Activated naive CD8-positive, alpha-beta T cell treated with anti-CD3 and anti-CD28 coated beads for 36 hours (primary cell): Measurements from ENCODE around the gene CEP131. TPM values are rescaled to one million over a fixed set of nuclear protein-coding genes. Genes with fewer than 3 reads are reported as not detected.
"Not testable (repeated sequence)": the region's sequence is repeated elsewhere in the genome, so short reads cannot be mapped to it uniquely, and the experiment has no call there.

Experiments
- DNase-seq: peaks from one replicate; pipeline ENCODE4 v3.0.0; 2021
- H3K27ac Mint-ChIP-seq: one replicate; pipeline ENCODE4 v1.8.0; 2022; ENCODE audit warnings: mild to moderate bottlenecking, moderate library complexity, mixed read lengths
- H3K27me3 Mint-ChIP-seq: one replicate; pipeline ENCODE4 v1.8.0; 2022; ENCODE audit warnings: mild to moderate bottlenecking, mixed read lengths
- H3K36me3 Mint-ChIP-seq: one replicate; pipeline ENCODE4 v1.8.0; 2021; ENCODE audit warnings: mild to moderate bottlenecking, mixed read lengths
- H3K4me1 Mint-ChIP-seq: one replicate; pipeline ENCODE4 v1.8.0; 2021; ENCODE audit warnings: mixed read lengths
- H3K4me3 Mint-ChIP-seq: one replicate; pipeline ENCODE4 v1.8.0; 2022; ENCODE audit warnings: mild to moderate bottlenecking, moderate library complexity, mixed read lengths
- H3K9me3 Mint-ChIP-seq: one replicate; pipeline ENCODE4 v1.8.0; 2022; ENCODE audit warnings: mixed read lengths
- total RNA-seq, 2 experiments: library from RNA; stranded (reverse); gene quantifications; one replicate each; pipeline ENCODE4 v1.2.3, GENCODE V29; 2021

CEP131 gene
- total RNA-seq, 2 experiments from 2014 or later, result 8.6 to 10.2 TPM

DNA sequence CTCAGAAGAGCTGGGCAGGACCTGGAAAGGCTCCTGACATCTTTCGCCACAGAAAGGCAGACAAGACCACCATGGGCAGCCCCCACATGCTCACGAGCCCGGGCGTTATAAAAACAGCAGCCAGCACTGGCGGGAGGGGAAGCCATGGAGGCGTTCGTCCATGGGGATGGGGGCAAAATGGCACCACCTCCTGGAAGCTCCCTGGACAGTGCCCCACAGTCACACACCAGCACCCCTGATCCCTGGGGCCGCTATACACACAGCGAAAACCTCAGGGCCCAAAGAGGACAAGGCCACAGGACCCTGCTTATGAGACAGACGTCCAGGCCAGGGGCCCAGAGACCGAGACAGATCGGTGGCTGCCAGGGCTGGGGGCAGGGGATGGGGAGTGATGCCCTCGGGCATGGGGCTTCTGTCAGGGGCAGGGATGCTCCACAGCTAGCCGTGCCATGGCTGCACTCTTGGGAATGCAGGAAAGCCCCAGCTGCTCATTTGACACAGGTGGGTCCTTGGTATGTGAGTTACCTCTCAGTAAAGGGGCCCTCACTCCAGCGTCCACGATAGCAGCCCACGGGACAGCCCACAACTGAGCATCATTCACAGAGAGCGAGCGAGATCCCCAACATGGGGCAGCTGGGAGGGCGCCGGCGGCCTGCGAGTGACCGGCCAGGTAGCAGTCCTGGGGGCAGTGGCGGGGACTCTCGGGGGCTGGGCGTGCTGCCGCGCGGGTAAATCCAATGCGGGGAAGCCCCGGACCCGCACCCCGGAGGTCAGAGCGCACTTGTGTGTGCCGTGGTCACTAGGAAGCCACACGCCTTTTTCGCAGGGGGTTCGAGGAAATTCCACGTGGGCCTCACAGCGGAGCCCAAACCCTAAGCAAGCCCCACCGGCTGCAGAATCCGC, 63.8 kb downstream of the CEP131 start:
- no peaks in the 10 kb centered on the region for H3K4me1 Mint-ChIP-seq
- no peaks in the 10 kb centered on the region for H3K9me3 Mint-ChIP-seq
- H3K36me3 Mint-ChIP-seq, result no peaks in the 10 kb centered on the region
- H3K27me3 Mint-ChIP-seq, result peaks cover 9% of the 10 kb centered on the region
- H3K27ac Mint-ChIP-seq, result no peak overlapping the region
- no peak for DNase-seq
- no peak overlapping the region for H3K4me3 Mint-ChIP-seq

DNA sequence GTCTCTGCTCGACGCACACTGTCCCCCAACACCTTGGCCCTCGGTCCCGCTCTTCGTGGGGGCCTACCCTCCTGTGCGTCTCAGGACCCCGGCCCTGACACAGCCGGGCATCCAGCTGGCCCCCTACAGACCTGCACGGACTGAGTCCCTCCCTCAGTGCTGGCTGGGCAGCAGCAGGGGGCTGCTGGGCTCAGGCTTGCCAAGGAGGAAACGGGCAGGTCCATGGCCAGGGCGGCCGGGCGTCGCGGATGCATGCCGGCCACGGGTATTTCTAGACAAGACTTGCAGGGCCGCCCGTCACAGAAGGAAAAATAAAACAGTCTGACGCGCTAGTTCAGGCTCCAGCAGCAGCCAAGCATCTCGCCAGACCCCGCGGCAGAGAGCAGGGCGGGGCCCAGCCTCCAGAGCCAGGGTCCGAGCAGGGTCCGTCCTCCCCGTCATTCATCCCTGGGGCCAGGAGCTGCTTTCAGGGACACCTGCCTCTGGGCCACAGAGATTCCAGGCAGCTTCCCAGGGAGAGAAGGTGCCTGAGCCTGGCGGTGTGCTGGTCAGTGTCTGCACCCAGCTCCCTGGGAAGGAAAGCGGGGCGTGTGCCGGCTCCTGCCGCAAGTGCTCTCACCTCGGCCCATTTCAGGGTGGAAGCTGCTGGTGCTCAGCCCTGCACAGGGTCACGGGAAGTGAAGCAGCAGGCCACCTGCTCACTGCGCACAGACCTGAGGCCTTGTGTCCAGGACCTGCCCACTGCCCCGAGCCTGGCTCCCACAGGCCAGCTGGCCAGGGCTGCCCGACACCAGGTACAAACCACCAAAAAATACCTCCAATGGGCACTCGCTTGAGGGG, 64.7 kb downstream of the CEP131 start:
- no peak overlapping the region for H3K27ac Mint-ChIP-seq
- H3K27me3 Mint-ChIP-seq, result peaks cover 9% of the 10 kb centered on the region
- DNase-seq, result no peak
- H3K4me3 Mint-ChIP-seq, result no peak overlapping the region
- H3K36me3 Mint-ChIP-seq, result no peaks in the 10 kb centered on the region
- H3K9me3 Mint-ChIP-seq, result no peaks in the 10 kb centered on the region
- H3K4me1 Mint-ChIP-seq, result no peaks in the 10 kb centered on the region

DNA sequence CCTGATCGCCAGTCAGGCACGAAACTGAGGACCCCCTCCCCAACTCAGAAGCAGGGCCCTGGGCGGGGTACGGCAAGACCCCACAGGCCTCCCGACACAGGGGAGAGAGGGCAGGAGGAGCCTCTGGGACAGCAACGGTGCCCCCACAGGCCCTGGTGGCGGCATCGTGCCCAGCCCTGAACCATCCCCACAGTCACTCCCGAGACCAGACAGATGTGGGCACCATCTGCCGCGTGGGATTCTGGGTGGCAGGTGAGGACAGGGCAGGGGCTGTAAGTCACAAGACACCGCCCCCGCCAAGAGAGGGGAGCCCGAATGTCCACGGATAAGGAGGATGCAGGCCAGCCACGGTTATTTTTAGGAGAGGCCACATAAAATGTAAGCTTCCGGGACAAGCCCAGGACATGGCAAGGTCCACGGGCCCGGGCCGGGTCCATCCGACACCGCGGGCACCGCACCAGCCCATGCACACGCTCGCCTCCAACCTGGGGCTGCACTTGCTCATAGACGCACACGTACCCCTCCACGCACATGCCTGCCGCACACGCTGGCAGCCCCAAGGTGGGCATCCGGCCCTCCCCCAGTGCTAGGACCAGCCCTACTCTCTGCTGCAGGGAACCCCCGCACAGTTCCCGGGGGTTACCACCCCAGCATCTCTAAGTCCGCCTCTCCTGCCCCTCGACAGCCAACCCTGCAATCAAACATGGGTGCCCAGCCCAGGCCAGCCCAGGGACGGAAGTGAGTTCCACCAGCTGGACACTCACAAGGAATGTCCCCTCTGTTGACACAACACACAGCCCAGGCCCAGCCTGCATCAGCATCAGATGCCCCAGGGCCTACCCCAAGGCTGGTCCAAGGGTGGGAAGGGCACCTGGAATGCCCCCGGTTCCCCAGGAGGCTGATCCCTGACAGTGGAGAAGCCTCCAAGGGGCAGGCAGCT, 65.6 kb downstream of the CEP131 start:
- no peak overlapping the region for H3K27ac Mint-ChIP-seq
- H3K4me3 Mint-ChIP-seq, result no peak overlapping the region
- peaks cover 9% of the 10 kb centered on the region for H3K27me3 Mint-ChIP-seq
- H3K4me1 Mint-ChIP-seq, result no peaks in the 10 kb centered on the region
- DNase-seq, result no peak
- H3K36me3 Mint-ChIP-seq, result no peaks in the 10 kb centered on the region
- H3K9me3 Mint-ChIP-seq, result no peaks in the 10 kb centered on the region

DNA sequence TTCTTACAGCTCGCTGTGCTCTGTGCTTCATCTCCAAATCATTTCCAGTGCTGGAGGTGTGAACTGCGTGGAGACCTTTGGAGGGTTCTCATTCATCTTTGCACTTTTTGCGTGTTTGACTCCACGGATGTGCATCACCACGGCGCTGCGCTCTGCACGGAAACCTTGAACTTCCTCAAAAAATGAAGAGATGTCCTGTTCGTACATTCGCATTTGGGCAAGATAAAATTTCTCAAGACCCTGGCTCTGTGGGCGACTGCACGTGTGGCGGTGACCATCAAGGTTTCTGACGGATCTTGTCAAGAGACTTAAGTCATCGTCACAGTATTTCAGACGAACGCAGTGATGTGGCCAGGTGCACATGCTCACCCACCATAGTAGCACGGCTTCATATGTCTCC, 67.8 kb downstream of the CEP131 start:
- Mint-ChIP-seq H3K36me3 (no peaks in the 10 kb centered on the region), H3K4me1 (no peaks in the 10 kb centered on the region), H3K27ac (no peak overlapping the region), H3K27me3 (peaks cover 5% of the 10 kb centered on the region), H3K9me3 (no peaks in the 10 kb centered on the region), H3K4me3 (no peak overlapping the region)
- DNase-seq, result no peak

DNA sequence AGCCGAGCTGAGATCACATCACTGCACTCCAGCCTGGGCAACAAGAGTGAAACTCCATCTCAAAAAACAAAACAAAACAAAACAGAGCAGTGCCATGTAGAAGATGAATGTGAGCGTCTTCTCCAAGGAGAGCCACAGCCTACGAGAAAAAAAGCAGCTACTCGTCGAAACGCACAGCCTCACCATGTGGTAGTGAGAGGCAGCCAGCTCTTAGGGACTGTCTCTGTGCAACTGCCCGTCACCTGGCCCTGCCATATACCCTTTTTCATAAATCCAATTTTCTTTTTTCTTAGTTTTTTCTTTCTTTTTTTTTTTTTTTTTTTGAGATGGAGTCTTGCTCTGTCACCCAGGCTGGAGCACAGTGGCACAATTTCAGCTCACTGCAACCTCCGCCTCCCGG, 68.7 kb downstream of the CEP131 start:
- H3K27ac Mint-ChIP-seq, H3K36me3 Mint-ChIP-seq, H3K9me3 Mint-ChIP-seq, H3K27me3 Mint-ChIP-seq, H3K4me1 Mint-ChIP-seq, H3K4me3 Mint-ChIP-seq, DNase-seq: not testable (repeated sequence)

DNA sequence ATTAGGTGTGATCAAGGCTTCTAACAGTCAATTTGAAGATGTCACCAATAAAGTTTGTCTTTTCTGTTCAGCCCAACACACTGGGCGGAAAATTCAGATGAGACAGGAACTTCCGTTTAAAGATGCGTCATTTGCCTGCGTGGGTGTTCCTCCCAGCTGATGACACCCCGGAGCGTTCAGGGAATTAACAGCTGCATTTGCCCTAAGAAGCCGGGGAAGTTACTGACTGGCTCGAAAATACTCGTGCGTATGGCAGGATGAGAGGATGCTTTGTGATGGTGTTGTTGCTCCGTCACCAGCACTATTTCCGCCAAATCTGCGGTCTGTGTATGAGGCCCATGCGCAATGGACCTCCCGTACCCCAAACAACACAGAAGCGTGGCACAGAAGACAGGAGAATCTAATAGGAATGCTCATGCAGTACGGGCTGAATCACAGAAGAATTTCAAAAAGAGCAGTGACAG, 69.4 kb downstream of the CEP131 start:
- H3K27ac Mint-ChIP-seq, result no peak overlapping the region
- no peaks in the 10 kb centered on the region for H3K4me1 Mint-ChIP-seq
- DNase-seq, result no peak
- H3K9me3 Mint-ChIP-seq, result no peaks in the 10 kb centered on the region
- no peak overlapping the region for H3K4me3 Mint-ChIP-seq
- peaks cover 5% of the 10 kb centered on the region for H3K27me3 Mint-ChIP-seq
- H3K36me3 Mint-ChIP-seq, result no peaks in the 10 kb centered on the region

DNA sequence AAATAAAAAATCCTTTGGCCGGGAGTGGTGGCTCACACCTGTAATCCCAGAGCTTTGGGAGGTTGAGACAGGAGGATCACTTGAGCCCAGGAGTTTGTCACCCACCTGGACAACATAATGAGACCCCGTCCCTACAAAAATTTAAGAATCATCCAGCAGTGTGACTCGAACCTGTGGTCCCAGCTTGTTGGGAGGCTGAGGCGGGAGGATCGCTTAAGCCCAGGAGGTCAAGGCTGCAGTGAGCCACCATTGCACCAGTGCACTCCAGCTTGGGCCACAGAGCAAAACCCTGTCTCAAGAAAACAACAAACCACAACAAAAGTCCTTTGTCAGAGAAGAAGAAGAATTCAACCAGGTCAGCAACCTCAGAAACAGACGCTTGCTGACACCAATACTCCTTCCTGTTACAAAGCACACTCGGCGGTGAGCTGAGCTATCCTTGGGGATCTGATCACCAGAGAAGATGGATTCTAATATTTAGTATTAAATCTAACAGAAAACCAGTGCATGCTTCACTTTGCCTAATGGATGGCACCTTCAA, 70.4 kb downstream of the CEP131 start:
- Mint-ChIP-seq H3K9me3 (no peaks in the 10 kb centered on the region), H3K4me1 (no peaks in the 10 kb centered on the region), H3K27me3 (peaks cover 5% of the 10 kb centered on the region), H3K4me3 (no peak overlapping the region), H3K27ac (no peak overlapping the region), H3K36me3 (no peaks in the 10 kb centered on the region)
- DNase-seq, result no peak

DNA sequence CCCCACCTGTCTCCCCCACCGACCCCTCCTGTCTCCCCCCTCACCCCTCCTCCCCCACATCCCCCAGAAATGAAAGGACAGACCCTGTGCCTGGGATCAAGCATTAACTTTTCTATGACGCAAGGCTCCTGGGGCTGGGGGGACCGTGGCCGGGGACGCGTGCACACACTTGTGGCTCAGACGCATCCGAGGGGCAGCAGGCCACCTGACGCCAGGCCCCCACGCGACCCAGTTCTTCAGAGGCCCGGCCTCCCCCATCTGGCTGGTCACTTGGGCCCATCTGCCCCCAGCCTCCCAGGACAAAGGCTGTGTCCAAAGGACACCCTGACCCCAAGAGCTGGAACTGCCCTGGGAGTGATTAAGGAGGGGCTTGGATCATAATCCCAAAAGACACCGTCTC, 71.5 kb downstream of the CEP131 start:
- H3K9me3 Mint-ChIP-seq, result no peaks in the 10 kb centered on the region
- H3K27ac Mint-ChIP-seq, result no peak overlapping the region
- H3K27me3 Mint-ChIP-seq, result peaks cover 5% of the 10 kb centered on the region
- H3K36me3 Mint-ChIP-seq, result no peaks in the 10 kb centered on the region
- no peaks in the 10 kb centered on the region for H3K4me1 Mint-ChIP-seq
- no peak for DNase-seq
- no peak overlapping the region for H3K4me3 Mint-ChIP-seq

DNA sequence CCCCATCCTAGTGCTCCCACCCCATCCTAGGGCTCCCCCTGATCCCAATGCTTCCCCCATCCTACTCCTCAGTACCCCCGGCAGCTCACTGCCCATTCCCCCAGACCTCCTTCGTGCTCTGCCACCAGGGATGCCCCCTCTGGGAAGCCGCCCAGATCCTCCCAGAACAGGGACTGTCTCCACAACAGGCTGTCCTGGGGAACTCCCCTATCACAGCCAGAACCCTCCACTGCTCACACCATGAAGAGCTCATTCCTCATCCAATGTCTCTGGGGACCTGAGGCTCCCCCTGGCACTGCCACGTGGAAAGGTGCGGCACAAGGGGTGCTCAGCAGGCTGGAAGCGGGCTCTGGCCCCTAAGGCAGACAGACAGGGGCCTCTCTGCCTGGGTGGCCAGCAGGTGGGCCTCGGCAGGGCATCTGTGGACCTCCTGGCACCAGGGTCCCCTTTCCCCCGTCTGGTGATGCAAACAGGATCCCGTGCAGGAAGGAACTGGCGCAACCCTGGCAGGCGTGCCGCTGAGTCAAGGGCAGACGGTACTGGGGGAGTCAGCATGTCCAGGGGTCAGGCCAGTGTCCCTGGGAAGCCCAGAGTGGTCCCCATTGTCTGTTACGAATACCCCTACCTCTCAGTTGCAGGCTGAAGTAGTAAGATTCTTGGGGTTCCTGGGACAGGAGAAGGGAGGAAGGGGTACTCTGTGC, 72.2 kb downstream of the CEP131 start:
- no peak for DNase-seq
- Mint-ChIP-seq H3K4me1 (no peaks in the 10 kb centered on the region), H3K4me3 (no peak overlapping the region), H3K9me3 (no peaks in the 10 kb centered on the region), H3K27me3 (peaks cover 5% of the 10 kb centered on the region), H3K36me3 (no peaks in the 10 kb centered on the region), H3K27ac (no peak overlapping the region)

DNA sequence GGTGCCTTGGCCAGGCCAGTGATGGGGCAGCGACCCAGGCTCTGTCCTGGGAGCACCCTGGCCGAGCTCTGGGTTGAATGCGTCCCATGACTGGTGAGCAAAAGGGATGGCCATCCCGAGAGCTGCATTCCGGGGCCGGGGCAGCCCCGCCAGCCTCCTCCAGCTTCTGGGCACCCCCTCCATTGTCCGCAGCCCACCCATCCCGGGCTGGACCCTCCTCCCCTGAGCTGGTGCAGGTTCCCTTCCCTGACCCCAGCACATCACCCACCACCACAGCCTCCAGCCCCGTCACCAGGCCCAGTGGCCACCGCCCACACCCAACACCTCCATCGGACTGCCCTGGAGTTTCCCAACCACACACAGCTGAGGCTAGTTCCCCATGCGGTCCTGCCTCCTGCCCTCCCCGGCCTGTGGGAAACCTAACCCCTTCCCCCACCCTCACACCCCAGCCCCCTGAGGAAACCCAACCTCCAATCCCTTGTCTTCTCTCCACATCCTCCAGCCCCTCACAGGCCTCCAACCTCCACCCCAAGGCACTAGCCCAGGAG, 73.7 kb downstream of the CEP131 start:
- no peaks in the 10 kb centered on the region for H3K9me3 Mint-ChIP-seq
- no peaks in the 10 kb centered on the region for H3K4me1 Mint-ChIP-seq
- H3K27me3 Mint-ChIP-seq, result peaks cover 5% of the 10 kb centered on the region
- no peaks in the 10 kb centered on the region for H3K36me3 Mint-ChIP-seq
- no peak for DNase-seq
- H3K4me3 Mint-ChIP-seq, result no peak overlapping the region
- H3K27ac Mint-ChIP-seq, result no peak overlapping the region

DNA sequence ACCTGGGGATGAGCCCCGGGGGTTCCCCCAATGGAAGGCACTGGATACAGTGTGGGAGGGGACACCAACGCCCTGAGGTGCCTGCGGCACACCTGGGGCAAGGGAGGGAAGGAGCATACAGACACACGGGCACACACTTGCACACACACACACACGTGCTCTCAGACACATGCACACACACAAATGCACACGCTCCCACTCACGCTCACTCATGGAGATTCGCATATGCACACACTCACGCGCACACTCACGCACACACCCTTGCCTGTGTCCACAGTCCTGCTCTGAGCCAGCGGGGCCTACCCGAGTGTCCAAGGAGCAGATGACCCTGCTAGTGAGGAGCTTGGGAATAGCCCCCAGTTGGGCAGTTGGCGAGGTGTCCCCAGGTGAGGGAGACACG, 74.2 kb downstream of the CEP131 start:
- H3K4me1 Mint-ChIP-seq, result no peaks in the 10 kb centered on the region
- no peaks in the 10 kb centered on the region for H3K9me3 Mint-ChIP-seq
- H3K4me3 Mint-ChIP-seq, result no peak overlapping the region
- H3K27ac Mint-ChIP-seq, result no peak overlapping the region
- H3K36me3 Mint-ChIP-seq, result no peaks in the 10 kb centered on the region
- no peak for DNase-seq
- peaks cover 5% of the 10 kb centered on the region for H3K27me3 Mint-ChIP-seq

DNA sequence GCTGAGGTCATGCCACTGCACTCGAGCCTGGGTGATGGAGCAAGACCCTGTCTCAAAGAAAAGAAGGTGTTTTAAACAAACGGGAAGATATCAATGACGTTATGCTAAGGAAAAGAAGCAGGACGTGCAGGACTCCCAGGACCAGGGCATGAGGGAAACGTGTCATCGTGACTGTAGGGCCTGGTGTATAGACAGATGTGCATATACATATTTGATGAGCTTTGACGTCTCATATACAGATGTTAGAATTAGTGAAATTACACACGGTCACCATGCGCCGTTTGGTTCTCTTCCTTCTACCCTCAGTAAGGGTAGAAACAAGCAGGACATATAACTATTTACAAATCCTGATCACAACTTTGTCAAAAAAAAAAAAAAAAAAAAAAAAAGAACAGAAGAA, 75.1 kb downstream of the CEP131 start:
- no peaks in the 10 kb centered on the region for H3K9me3 Mint-ChIP-seq
- no peak for DNase-seq
- H3K36me3 Mint-ChIP-seq, result no peaks in the 10 kb centered on the region
- no peak overlapping the region for H3K4me3 Mint-ChIP-seq
- H3K27me3 Mint-ChIP-seq, result peaks cover 5% of the 10 kb centered on the region
- no peaks in the 10 kb centered on the region for H3K4me1 Mint-ChIP-seq
- no peak overlapping the region for H3K27ac Mint-ChIP-seq

DNA sequence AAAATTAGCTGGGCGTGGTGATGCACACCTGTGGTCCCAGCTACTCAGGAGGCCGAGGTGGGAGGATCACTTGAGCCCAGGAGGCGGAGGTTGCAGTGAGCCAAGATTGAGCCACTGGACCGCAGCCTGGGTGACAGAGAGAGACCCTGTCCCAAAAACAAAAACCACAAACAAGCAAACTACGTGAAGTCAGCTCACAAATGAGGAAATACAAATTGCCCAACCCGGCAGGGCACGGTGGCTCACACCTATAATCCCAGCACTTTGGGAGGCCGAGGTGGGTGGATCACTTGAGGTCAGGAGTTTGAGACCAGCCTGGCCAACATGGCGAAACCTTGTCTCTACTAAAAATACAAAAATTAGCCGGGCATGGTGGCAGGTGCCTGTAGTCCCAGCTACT, 76.6 kb downstream of the CEP131 start:
- H3K27me3 Mint-ChIP-seq, H3K4me1 Mint-ChIP-seq: not testable (repeated sequence)

DNA sequence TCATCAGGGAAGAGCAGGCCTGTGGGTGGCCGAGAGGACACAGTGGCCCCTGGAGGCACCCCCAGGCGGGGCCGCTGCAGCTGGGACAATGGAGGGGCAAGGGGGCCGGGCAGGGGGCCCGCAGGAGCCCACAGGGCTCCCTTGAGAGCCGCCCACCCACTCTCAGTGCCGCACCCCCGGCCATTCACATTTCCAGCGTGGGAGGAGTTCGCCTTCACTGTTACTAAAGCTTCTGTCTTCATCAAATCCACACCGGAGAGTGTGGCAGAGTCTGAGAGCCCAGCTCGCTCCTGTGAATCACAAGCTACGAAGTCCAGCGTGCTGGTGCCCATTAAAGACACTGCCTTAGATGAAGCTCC, 78.4 kb downstream of the CEP131 start:
- H3K4me1 Mint-ChIP-seq, result no peaks in the 10 kb centered on the region

More for the DNA sequence above, 76.6 kb downstream of the CEP131 start:
- H3K4me3 Mint-ChIP-seq, H3K9me3 Mint-ChIP-seq, DNase-seq, H3K27ac Mint-ChIP-seq, H3K36me3 Mint-ChIP-seq: not testable (repeated sequence)

More for the DNA sequence above, 78.4 kb downstream of the CEP131 start:
- H3K9me3 Mint-ChIP-seq, result no peaks in the 10 kb centered on the region
- H3K27ac Mint-ChIP-seq, result no peak overlapping the region
- H3K27me3 Mint-ChIP-seq, result peaks cover 7% of the 10 kb centered on the region
- H3K36me3 Mint-ChIP-seq, result no peaks in the 10 kb centered on the region
- no peak overlapping the region for H3K4me3 Mint-ChIP-seq
- DNase-seq, result no peak
